ENCODE data around the gene IL19. TPM values are rescaled to one million over a fixed set of nuclear protein-coding genes. Genes with fewer than 3 reads are reported as not detected.
A peak's percentile ranks its signal among the peaks of the same experiment; 100 is the strongest.
"Not testable (repeated sequence)": the region's sequence is repeated elsewhere in the genome, so short reads cannot be mapped to it uniquely, and the experiment has no call there.

IL19 gene
- polyA plus RNA-seq, 4 donors: not detected

GRCh38 chr1:206762741-206763364 lies 7.7 kb upstream of the IL19 start:
- H3K27me3 ChIP-seq (ENCODE audit: control insufficient read depth in 3 of 3, insufficient read depth in 3 of 3, low read length in 3 of 3); DNase-seq; H3K4me3 ChIP-seq (ENCODE audit: low read depth in 1 of 3, low read length in 3 of 3); FAIRE-seq; H3K4me1 ChIP-seq (ENCODE audit: control insufficient read depth in 3 of 3, insufficient read depth in 2 of 3, low read depth in 1 of 3, low read length in 2 of 3); H3K27ac ChIP-seq (ENCODE audit: low read depth in 1 of 3, low read length in 2 of 3); H3K9me3 ChIP-seq (ENCODE audit: control insufficient read depth in 2 of 2, insufficient read depth in 1 of 2, low read depth in 1 of 2, low read length in 1 of 2); H3K36me3 ChIP-seq (ENCODE audit: control insufficient read depth in 3 of 3, insufficient read depth in 2 of 3, low read depth in 1 of 3, low read length in 3 of 3): not testable (repeated sequence)
- WGBS, 3 donors: 84 to 90% (median 86%) methylated on average over 12 of the region's 12 CpGs

DNA sequence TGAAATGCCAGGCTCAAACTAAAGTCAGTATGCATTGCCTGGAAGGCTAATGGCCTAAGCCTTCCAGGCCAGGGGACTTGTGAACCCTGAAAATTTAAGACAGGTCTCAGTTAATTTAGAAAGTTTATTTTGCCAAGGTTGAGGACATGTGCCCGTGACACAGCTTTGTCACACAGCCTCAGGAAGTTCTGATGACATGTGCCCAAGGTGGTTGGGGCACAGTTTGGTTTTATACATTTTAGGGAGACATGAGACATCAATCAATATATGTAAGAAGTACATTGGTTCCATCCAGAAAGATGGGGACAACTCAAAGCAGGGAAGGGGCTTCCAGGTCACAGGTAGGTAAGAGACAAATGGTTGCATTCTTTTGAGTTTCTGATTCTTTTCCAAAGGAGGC lies 4.8 kb upstream of the IL19 start:
- H3K36me3 ChIP-seq (ENCODE audit: control insufficient read depth in 3 of 3, insufficient read depth in 2 of 3, low read depth in 1 of 3, low read length in 3 of 3); H3K9me3 ChIP-seq (ENCODE audit: control insufficient read depth in 2 of 2, insufficient read depth in 1 of 2, low read depth in 1 of 2, low read length in 1 of 2); FAIRE-seq; DNase-seq; H3K4me3 ChIP-seq (ENCODE audit: low read depth in 1 of 3, low read length in 3 of 3); H3K27ac ChIP-seq (ENCODE audit: low read depth in 1 of 3, low read length in 2 of 3); H3K4me1 ChIP-seq (ENCODE audit: control insufficient read depth in 3 of 3, insufficient read depth in 2 of 3, low read depth in 1 of 3, low read length in 2 of 3); H3K27me3 ChIP-seq (ENCODE audit: control insufficient read depth in 3 of 3, insufficient read depth in 3 of 3, low read length in 3 of 3): not testable (repeated sequence)
- WGBS, 3 donors: 70 to 100% (median 76%) methylated on average over 1 of the region's 1 CpG

- no peak overlapping the region for H3K27ac ChIP-seq (ENCODE audit: low read depth in 1 of 3, low read length in 2 of 3)
- H3K9me3 ChIP-seq (ENCODE audit: control insufficient read depth in 2 of 2, insufficient read depth in 1 of 2, low read depth in 1 of 2, low read length in 1 of 2): peaks cover 0 to 3% of the 10 kb centered on the region in 2 donors
- peaks cover 0 to 3% (median 0%) of the 10 kb centered on the region in 3 donors for H3K27me3 ChIP-seq (ENCODE audit: control insufficient read depth in 3 of 3, insufficient read depth in 3 of 3, low read length in 3 of 3)
- H3K4me1 ChIP-seq (ENCODE audit: control insufficient read depth in 3 of 3, insufficient read depth in 2 of 3, low read depth in 1 of 3, low read length in 2 of 3): no peaks in the 10 kb centered on the region
- no peak overlapping the region for H3K4me3 ChIP-seq (ENCODE audit: low read depth in 1 of 3, low read length in 3 of 3)
- no peak for FAIRE-seq
- DNase-seq: peak; percentile 13 to 42
- 42 to 72% (median 50%) methylated on average over 8 of the region's 8 CpGs for WGBS, 3 donors
- H3K36me3 ChIP-seq (ENCODE audit: control insufficient read depth in 3 of 3, insufficient read depth in 2 of 3, low read depth in 1 of 3, low read length in 3 of 3): peaks cover 0 to 2% (median 0%) of the 10 kb centered on the region in 3 donors
These were observed 4.2 kb upstream of the IL19 start for GRCh38 chr1:206766251-206766856.

GRCh38 chr1:206768472-206769303 lies 1.9 kb upstream of the IL19 start:
- DNase-seq: no peak
- Histone ChIP-seq H3K4me3 (ENCODE audit: low read depth in 1 of 3, low read length in 3 of 3) (no peak overlapping the region), H3K4me1 (ENCODE audit: control insufficient read depth in 3 of 3, insufficient read depth in 2 of 3, low read depth in 1 of 3, low read length in 2 of 3) (no peaks in the 10 kb centered on the region), H3K27me3 (ENCODE audit: control insufficient read depth in 3 of 3, insufficient read depth in 3 of 3, low read length in 3 of 3) (peaks cover 0 to 3% (median 0%) of the 10 kb centered on the region in 3 donors), H3K27ac (ENCODE audit: low read depth in 1 of 3, low read length in 2 of 3) (peak overlapping the region in 1 of 3 donors; percentile 56), H3K9me3 (ENCODE audit: control insufficient read depth in 2 of 2, insufficient read depth in 1 of 2, low read depth in 1 of 2, low read length in 1 of 2) (peaks cover 0 to 2% of the 10 kb centered on the region in 2 donors), H3K36me3 (ENCODE audit: control insufficient read depth in 3 of 3, insufficient read depth in 2 of 3, low read depth in 1 of 3, low read length in 3 of 3) (peaks cover 0 to 2% (median 0%) of the 10 kb centered on the region in 3 donors)
- WGBS, 3 donors: 66 to 76% (median 73%) methylated on average over 14 of the region's 14 CpGs
- FAIRE-seq: no peak

DNA sequence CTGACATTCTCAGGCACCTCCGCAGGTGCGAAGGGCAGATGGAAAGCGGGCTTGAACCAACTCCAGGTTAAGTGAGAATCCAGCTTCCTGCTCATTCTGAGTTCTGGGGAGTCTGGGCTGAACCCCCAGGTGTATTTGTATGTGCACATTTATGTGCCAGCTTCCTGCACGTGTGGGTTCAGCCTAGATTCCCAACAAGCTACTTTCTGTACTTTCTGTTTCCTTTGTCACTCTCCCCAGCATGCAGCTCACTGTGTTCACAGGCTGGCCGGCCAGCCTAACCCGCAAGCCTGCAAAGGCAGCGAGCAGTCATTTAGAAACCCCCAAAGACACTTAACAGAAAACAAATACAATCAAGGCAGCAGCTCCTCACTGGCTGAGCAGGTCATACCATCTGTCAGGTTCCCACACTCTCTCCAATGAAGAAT lies 1.3 kb upstream of the IL19 start:
- Histone ChIP-seq H3K36me3 (ENCODE audit: control insufficient read depth in 3 of 3, insufficient read depth in 2 of 3, low read depth in 1 of 3, low read length in 3 of 3) (peaks cover 0 to 2% (median 0%) of the 10 kb centered on the region in 3 donors), H3K27me3 (ENCODE audit: control insufficient read depth in 3 of 3, insufficient read depth in 3 of 3, low read length in 3 of 3) (peaks cover 0 to 3% (median 0%) of the 10 kb centered on the region in 3 donors), H3K27ac (ENCODE audit: low read depth in 1 of 3, low read length in 2 of 3) (peak overlapping the region in 1 of 3 donors; percentile 56), H3K9me3 (ENCODE audit: control insufficient read depth in 2 of 2, insufficient read depth in 1 of 2, low read depth in 1 of 2, low read length in 1 of 2) (no peaks in the 10 kb centered on the region), H3K4me1 (ENCODE audit: control insufficient read depth in 3 of 3, insufficient read depth in 2 of 3, low read depth in 1 of 3, low read length in 2 of 3) (no peaks in the 10 kb centered on the region), H3K4me3 (ENCODE audit: low read depth in 1 of 3, low read length in 3 of 3) (no peak overlapping the region)
- WGBS, 3 donors: 48 to 54% (median 54%) methylated on average over 7 of the region's 7 CpGs
- DNase-seq (peak; percentile 12 to 55), FAIRE-seq (no peak)

- Histone ChIP-seq H3K36me3 (ENCODE audit: control insufficient read depth in 3 of 3, insufficient read depth in 2 of 3, low read depth in 1 of 3, low read length in 3 of 3) (peaks cover 0 to 2% (median 0%) of the 10 kb centered on the region in 3 donors), H3K27me3 (ENCODE audit: control insufficient read depth in 3 of 3, insufficient read depth in 3 of 3, low read length in 3 of 3) (peaks cover 0 to 2% (median 0%) of the 10 kb centered on the region in 3 donors), H3K9me3 (ENCODE audit: control insufficient read depth in 2 of 2, insufficient read depth in 1 of 2, low read depth in 1 of 2, low read length in 1 of 2) (no peaks in the 10 kb centered on the region), H3K27ac (ENCODE audit: low read depth in 1 of 3, low read length in 2 of 3) (no peak overlapping the region), H3K4me1 (ENCODE audit: control insufficient read depth in 3 of 3, insufficient read depth in 2 of 3, low read depth in 1 of 3, low read length in 2 of 3) (peaks cover 0 to 3% (median 0%) of the 10 kb centered on the region in 3 donors), H3K4me3 (ENCODE audit: low read depth in 1 of 3, low read length in 3 of 3) (no peak overlapping the region)
- 61 to 67% (median 66%) methylated on average over 4 of the region's 4 CpGs for WGBS, 3 donors
- no peak for FAIRE-seq
- no peak for DNase-seq
These were observed 742 bp downstream of the IL19 start for GRCh38 chr1:206771338-206771692.

DNA sequence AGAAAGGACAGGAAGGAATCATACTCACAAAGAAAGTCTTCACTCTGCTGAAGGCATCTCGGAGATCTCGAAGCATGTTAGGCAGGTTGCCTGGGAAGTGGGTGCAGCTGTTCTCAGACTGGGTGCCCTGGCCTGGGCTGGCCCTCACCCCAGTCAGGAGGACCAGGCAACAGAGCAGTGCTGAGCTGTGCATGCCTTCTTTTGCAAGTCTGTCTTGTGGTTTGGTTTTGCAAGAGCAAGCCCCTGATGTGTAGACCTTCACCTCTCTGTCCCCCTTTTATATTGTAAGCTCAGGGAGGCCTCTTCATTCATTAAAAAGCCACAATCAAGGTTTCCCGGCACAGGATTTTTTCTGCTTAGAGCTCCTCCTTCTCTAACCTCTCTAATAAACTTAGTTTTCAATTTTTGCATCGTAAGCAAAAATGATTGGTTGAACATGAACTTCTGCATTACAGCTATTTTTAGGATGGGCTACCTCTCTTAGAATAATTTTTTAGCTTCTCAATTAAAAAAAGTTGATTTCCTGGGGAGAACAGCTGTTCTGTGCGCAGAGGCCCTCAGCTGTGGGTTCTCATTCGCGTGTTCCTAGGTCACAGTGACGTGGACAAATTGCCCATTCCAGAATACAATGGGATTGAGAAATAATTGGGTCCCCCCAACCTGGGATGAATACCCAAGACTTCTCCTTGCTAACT lies 1.8 kb downstream of the IL19 start, which contains the start of gene IL10:
TSS of gene IL10 (minus strand) at position 252 of the 695 bp plus-strand sequence. CDS start at position 193, 59 bp downstream.
- DNase-seq: no peak
- Histone ChIP-seq H3K27me3 (ENCODE audit: control insufficient read depth in 3 of 3, insufficient read depth in 3 of 3, low read length in 3 of 3) (no peaks in the 10 kb centered on the region), H3K36me3 (ENCODE audit: control insufficient read depth in 3 of 3, insufficient read depth in 2 of 3, low read depth in 1 of 3, low read length in 3 of 3) (peaks cover 0 to 2% (median 0%) of the 10 kb centered on the region in 3 donors), H3K9me3 (ENCODE audit: control insufficient read depth in 2 of 2, insufficient read depth in 1 of 2, low read depth in 1 of 2, low read length in 1 of 2) (no peaks in the 10 kb centered on the region), H3K4me3 (ENCODE audit: low read depth in 1 of 3, low read length in 3 of 3) (no peak within 1 kb of the TSS), H3K27ac (ENCODE audit: low read depth in 1 of 3, low read length in 2 of 3) (peak within 1 kb of the TSS in 1 of 3 donors; percentile 29), H3K4me1 (ENCODE audit: control insufficient read depth in 3 of 3, insufficient read depth in 2 of 3, low read depth in 1 of 3, low read length in 2 of 3) (peaks cover 0 to 3% (median 0%) of the 10 kb centered on the region in 3 donors)
- FAIRE-seq: no peak
- WGBS, 3 donors: 74 to 79% (median 78%) methylated on average over 8 of the region's 8 CpGs

GRCh38 chr1:206774093-206774492 lies 3.5 kb downstream of the IL19 start:
- no peaks in the 10 kb centered on the region for H3K27me3 ChIP-seq (ENCODE audit: control insufficient read depth in 3 of 3, insufficient read depth in 3 of 3, low read length in 3 of 3)
- no peak for DNase-seq
- 52 to 63% (median 63%) methylated on average over 3 of the region's 3 CpGs for WGBS, 3 donors
- no peak overlapping the region for H3K27ac ChIP-seq (ENCODE audit: low read depth in 1 of 3, low read length in 2 of 3)
- peaks cover 0 to 2% (median 0%) of the 10 kb centered on the region in 3 donors for H3K36me3 ChIP-seq (ENCODE audit: control insufficient read depth in 3 of 3, insufficient read depth in 2 of 3, low read depth in 1 of 3, low read length in 3 of 3)
- H3K4me3 ChIP-seq (ENCODE audit: low read depth in 1 of 3, low read length in 3 of 3): no peak overlapping the region
- H3K4me1 ChIP-seq (ENCODE audit: control insufficient read depth in 3 of 3, insufficient read depth in 2 of 3, low read depth in 1 of 3, low read length in 2 of 3): peaks cover 0 to 3% (median 0%) of the 10 kb centered on the region in 3 donors
- H3K9me3 ChIP-seq (ENCODE audit: control insufficient read depth in 2 of 2, insufficient read depth in 1 of 2, low read depth in 1 of 2, low read length in 1 of 2): no peaks in the 10 kb centered on the region
- no peak for FAIRE-seq

Measured in small intestine (tissue), 7 donors.